Kidney (tissue), 14 donors: ENCODE measurements around the gene GALNT6. TPM values are rescaled to one million over a fixed set of nuclear protein-coding genes. Genes with fewer than 3 reads are reported as not detected.

Experiments
- DNase-seq, 5 donors: peaks; one replicate each; pipeline ENCODE4 v3.0.0-alpha.2; 2013 to 2020
- FAIRE-seq: peaks from 2 replicates; lab custom pipeline; 2012; peaks lifted over from hg19 to GRCh38; lab: Jason Lieb, UNC
- H3K27ac ChIP-seq, 2 donors: one replicate each; pipeline ENCODE4 v1.7.0; 2013; ENCODE audit warnings: low read depth in 2 of 2, low read length in 2 of 2, inconsistent platforms in 1 of 2
- H3K27me3 ChIP-seq: one replicate; pipeline ENCODE4 v1.7.1; 2013; ENCODE audit warnings: low read length, inconsistent platforms; ENCODE audit not compliant: control insufficient read depth, insufficient read depth
- H3K36me3 ChIP-seq, 3 donors: one replicate each; pipeline versions ENCODE4 v1.7.0 to v1.7.1; 2013; ENCODE audit warnings: low read length in 3 of 3, control low read depth in 1 of 3, inconsistent platforms in 1 of 3; ENCODE audit not compliant: insufficient read depth in 3 of 3, control insufficient read depth in 2 of 3
- H3K4me1 ChIP-seq, 3 donors: one replicate each; pipeline versions ENCODE4 v1.7.0 to v1.7.1; 2013; ENCODE audit warnings: low read length in 3 of 3, inconsistent platforms in 1 of 3, low read depth in 1 of 3; ENCODE audit not compliant: control insufficient read depth in 2 of 3, insufficient read depth in 2 of 3
- H3K4me3 ChIP-seq, 3 donors: one replicate each; pipeline versions ENCODE4 v1.7.0 to v1.8.1; 2013; ENCODE audit warnings: low read length in 3 of 3, control low read depth in 1 of 3, inconsistent platforms in 1 of 3
- H3K9ac ChIP-seq, 3 donors: one replicate each; pipeline versions ENCODE4 v1.7.0 to v1.7.1; 2013; ENCODE audit warnings: low read length in 3 of 3, control low read depth in 1 of 3, inconsistent platforms in 1 of 3
- H3K9me3 ChIP-seq, 3 donors: one replicate each; pipeline versions ENCODE4 v1.7.0 to v1.7.1; 2013; ENCODE audit warnings: low read length in 3 of 3, control low read depth in 1 of 3, inconsistent platforms in 1 of 3; ENCODE audit not compliant: control insufficient read depth in 2 of 3, insufficient read depth in 1 of 3
- intact Hi-C: fragments of 100-400 bp; cut with DNase I; formaldehyde crosslinking; loops from one replicate; pipeline ENCODE4 v1.11.1; 2022
- polyA plus RNA-seq: library from polyadenylated mRNA; stranded (reverse); fragments of 350-450 nt; fragmentation: Illumina TruSeq; extraction: RNeasy Lipid Tissue Mini Kit (QIAGEN cat#74804); gene quantifications from one replicate; pipeline ENCODE4 v1.2.3, GENCODE V29; 2014; ENCODE audit warnings: low read depth, low replicate concordance; ENCODE audit not compliant: insufficient read depth
- total RNA-seq: library from RNA; stranded (reverse); fragmentation: NEBNext Ultra II Directional; extraction: Animal tissue kit (Norgen Biotek cat#: 25700); gene quantifications from one replicate; pipeline ENCODE4 v1.2.1, GENCODE V29; 2021
- TF ChIP-seq, protein P1 (sequence below): IDR thresholded peaks from 3 replicates; pipeline ENCODE4 v1.5.1; 2012; ENCODE audit warnings: mild to moderate bottlenecking, moderate library complexity, borderline replicate concordance; ENCODE audit not compliant: insufficient read depth; ENCODE audit errors: extremely low read depth
- donor health status: control.
- donor health status: control.
- donor health status: control.
- donor health status: control.
- donor health status: control.
- donor health status: DM: yes; HTN: yes; CAD: no.
- donor health status: Normal renal cell carcinoma (clear cell type).

The GALNT6 gene
- total and polyA plus RNA-seq, 2 donors from 2014 or later = 2.1 to 16.8 TPM

- DNase-seq = peak in 3 of 5 donors; percentile 34 to 61 (median 50)
- Histone ChIP-seq H3K36me3 (no peaks in the 10 kb centered on the region), H3K9ac (no peak overlapping the region), H3K27me3 (no peaks in the 10 kb centered on the region), H3K4me3 (no peak overlapping the region), H3K9me3 (no peaks in the 10 kb centered on the region), H3K27ac (no peak overlapping the region), H3K4me1 (no peaks in the 10 kb centered on the region)
- FAIRE-seq = no peak
- TF ChIP-seq, protein P1, sequence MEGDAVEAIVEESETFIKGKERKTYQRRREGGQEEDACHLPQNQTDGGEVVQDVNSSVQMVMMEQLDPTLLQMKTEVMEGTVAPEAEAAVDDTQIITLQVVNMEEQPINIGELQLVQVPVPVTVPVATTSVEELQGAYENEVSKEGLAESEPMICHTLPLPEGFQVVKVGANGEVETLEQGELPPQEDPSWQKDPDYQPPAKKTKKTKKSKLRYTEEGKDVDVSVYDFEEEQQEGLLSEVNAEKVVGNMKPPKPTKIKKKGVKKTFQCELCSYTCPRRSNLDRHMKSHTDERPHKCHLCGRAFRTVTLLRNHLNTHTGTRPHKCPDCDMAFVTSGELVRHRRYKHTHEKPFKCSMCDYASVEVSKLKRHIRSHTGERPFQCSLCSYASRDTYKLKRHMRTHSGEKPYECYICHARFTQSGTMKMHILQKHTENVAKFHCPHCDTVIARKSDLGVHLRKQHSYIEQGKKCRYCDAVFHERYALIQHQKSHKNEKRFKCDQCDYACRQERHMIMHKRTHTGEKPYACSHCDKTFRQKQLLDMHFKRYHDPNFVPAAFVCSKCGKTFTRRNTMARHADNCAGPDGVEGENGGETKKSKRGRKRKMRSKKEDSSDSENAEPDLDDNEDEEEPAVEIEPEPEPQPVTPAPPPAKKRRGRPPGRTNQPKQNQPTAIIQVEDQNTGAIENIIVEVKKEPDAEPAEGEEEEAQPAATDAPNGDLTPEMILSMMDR = no peak
- intact Hi-C loops = no loop called here
These were observed 14.6 kb upstream of the GALNT6 start for GRCh38 chr12:51405801-51406207.

- no peaks in the 10 kb centered on the region for H3K4me1 ChIP-seq
- intact Hi-C loops = no loop called here
- DNase-seq (no peak), FAIRE-seq (no peak)
- H3K27me3 ChIP-seq = no peaks in the 10 kb centered on the region
- no peak overlapping the region for H3K4me3 ChIP-seq
- no peaks in the 10 kb centered on the region for H3K9me3 ChIP-seq
- no peak overlapping the region for H3K27ac ChIP-seq
- H3K9ac ChIP-seq = no peak overlapping the region
- H3K36me3 ChIP-seq = no peaks in the 10 kb centered on the region
- TF ChIP-seq, protein P1 = no peak
These were observed 13.4 kb upstream of the GALNT6 start for GRCh38 chr12:51404627-51405026.

GRCh38 chr12:51403681-51404136 lies 12.5 kb upstream of the GALNT6 start:
- Histone ChIP-seq H3K27ac (no peak overlapping the region), H3K4me1 (no peaks in the 10 kb centered on the region), H3K36me3 (no peaks in the 10 kb centered on the region), H3K27me3 (no peaks in the 10 kb centered on the region), H3K9me3 (no peaks in the 10 kb centered on the region), H3K9ac (no peak overlapping the region), H3K4me3 (no peak overlapping the region)
- no peak for DNase-seq
- TF ChIP-seq, protein P1 = no peak
- intact Hi-C loops = no loop called here
- FAIRE-seq = no peak

DNA sequence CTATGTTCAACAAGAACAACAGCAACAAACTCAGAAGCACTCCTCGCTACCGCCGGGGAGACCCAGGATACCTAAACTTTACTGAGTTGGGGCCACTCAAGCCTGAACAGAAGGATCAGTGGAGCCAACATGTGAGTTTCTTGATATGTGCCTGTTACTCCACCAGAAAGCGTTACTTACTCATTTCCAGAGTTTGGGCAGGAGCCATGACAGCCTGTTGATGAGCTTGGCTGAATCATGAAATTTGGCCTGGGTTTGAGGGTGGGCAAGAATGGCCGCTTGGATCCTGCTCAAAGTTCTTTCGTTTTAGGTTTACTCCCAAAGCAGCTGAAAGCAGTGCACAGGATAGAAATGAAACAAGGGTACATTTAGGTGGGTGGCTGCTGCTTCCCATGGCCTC lies 12.0 kb upstream of the GALNT6 start:
- H3K9me3 ChIP-seq = no peaks in the 10 kb centered on the region
- no peaks in the 10 kb centered on the region for H3K4me1 ChIP-seq
- no peaks in the 10 kb centered on the region for H3K36me3 ChIP-seq
- no peak overlapping the region for H3K4me3 ChIP-seq
- FAIRE-seq (no peak), DNase-seq (no peak)
- TF ChIP-seq, protein P1 = no peak
- H3K9ac ChIP-seq = no peak overlapping the region
- H3K27me3 ChIP-seq = no peaks in the 10 kb centered on the region
- intact Hi-C loops = no loop called here
- H3K27ac ChIP-seq = no peak overlapping the region
